OCI-LY1 (cell line): Measurements from ENCODE around the gene OR52J3.

Experiments
- EZH2 ChIP-seq: fragments of 200-600 bp; sonication (generic), shearing (Covaris generic); IDR thresholded peaks from 2 replicates; pipeline ENCODE4 v1.8.0; 2017; ENCODE audit warnings: borderline replicate concordance, mixed run types, mild to moderate bottlenecking, antibody characterized with exemption, low read length, moderate library complexity, mixed read lengths
- TF ChIP-seq, protein P1 (sequence below): fragments of 200-600 bp; sonication (generic), shearing (Covaris generic); IDR thresholded peaks from 2 replicates; pipeline ENCODE4 v1.5.1; 2017; ENCODE audit warnings: mild to moderate bottlenecking, antibody characterized with exemption, low read length, moderate library complexity, mixed read lengths

DNA sequence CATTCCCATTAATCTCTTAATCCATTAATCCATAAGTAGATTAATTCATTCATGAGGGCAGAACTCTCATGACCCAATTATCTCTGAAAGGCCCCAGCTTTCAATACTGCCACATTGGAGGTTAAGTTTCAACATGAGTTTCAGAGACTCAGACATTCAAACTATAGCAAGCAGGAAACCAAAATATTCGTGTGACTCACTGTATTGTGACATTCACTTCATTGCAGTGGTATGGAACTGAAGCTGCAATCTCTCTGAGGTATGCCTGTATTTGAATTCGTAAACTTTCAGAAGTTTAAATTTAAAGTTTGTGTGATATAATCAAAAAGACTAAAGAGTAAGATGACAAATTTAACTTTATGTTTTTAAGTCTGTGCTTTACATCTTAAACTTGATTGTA, 2.9 kb upstream of the OR52J3 start:
- TF ChIP-seq, protein P1, sequence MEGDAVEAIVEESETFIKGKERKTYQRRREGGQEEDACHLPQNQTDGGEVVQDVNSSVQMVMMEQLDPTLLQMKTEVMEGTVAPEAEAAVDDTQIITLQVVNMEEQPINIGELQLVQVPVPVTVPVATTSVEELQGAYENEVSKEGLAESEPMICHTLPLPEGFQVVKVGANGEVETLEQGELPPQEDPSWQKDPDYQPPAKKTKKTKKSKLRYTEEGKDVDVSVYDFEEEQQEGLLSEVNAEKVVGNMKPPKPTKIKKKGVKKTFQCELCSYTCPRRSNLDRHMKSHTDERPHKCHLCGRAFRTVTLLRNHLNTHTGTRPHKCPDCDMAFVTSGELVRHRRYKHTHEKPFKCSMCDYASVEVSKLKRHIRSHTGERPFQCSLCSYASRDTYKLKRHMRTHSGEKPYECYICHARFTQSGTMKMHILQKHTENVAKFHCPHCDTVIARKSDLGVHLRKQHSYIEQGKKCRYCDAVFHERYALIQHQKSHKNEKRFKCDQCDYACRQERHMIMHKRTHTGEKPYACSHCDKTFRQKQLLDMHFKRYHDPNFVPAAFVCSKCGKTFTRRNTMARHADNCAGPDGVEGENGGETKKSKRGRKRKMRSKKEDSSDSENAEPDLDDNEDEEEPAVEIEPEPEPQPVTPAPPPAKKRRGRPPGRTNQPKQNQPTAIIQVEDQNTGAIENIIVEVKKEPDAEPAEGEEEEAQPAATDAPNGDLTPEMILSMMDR = no peak
- TF ChIP-seq EZH2 = no peak
